ENCODE measurements around the gene CLPSL2. TPM values are rescaled to one million over a fixed set of nuclear protein-coding genes. Genes with fewer than 3 reads are reported as not detected.
"Not testable (repeated sequence)": the region's sequence is repeated elsewhere in the genome, so short reads cannot be mapped to it uniquely, and the experiment has no call there.

Gene CLPSL2
- total RNA-seq (not detected), total RNA-seq (0 reads per million in 2 donors)

GRCh38 chr6:35776364-35777215 is at the start of gene CLPSL2:
Gene CLPSL2 (plus strand): TSS chr6:35776598. CDS start chr6:35776619, 21 bp downstream.
- Mint-ChIP-seq H3K4me3 (peak within 1 kb of the TSS; percentile 87), H3K27me3 (peaks cover 39% of the 10 kb centered on the region), H3K36me3 (ENCODE audit: low read depth) (peaks cover 7% of the 10 kb centered on the region), H3K27ac (no peak within 1 kb of the TSS), H3K4me1 (peaks cover 14% of the 10 kb centered on the region)
- DNase-seq, result no peak
- no peaks in the 10 kb centered on the region for H3K9me3 ChIP-seq (ENCODE audit: control insufficient read depth, low read length, poor library complexity, severe bottlenecking)
- peak; percentile 32 for ATAC-seq

- Mint-ChIP-seq H3K27ac (peak overlapping the region; percentile 98), H3K4me1 (peaks cover 69% of the 10 kb centered on the region), H3K27me3 (no peaks in the 10 kb centered on the region), H3K36me3 (ENCODE audit: low read depth) (peaks cover 3% of the 10 kb centered on the region), H3K4me3 (peak overlapping the region; percentile 91)
- no peaks in the 10 kb centered on the region for H3K9me3 ChIP-seq (ENCODE audit: control insufficient read depth, low read length, poor library complexity, severe bottlenecking)
- DNase-seq (peak in 1 of 3 donors; percentile 28), ATAC-seq (peak; percentile 15)
These were observed 49.0 kb upstream of the CLPSL2 start for GRCh38 chr6:35727231-35727934.

- peak overlapping the region; percentile 98 for H3K27ac Mint-ChIP-seq
- ATAC-seq (peak; percentile 66), DNase-seq (peak; percentile 74 to 82 (median 76))
- H3K4me1 Mint-ChIP-seq, result peaks cover 76% of the 10 kb centered on the region
- H3K4me3 Mint-ChIP-seq, result peak overlapping the region; percentile 91
- H3K9me3 ChIP-seq (ENCODE audit: control insufficient read depth, low read length, poor library complexity, severe bottlenecking), result no peaks in the 10 kb centered on the region
- H3K36me3 Mint-ChIP-seq (ENCODE audit: low read depth), result peaks cover 3% of the 10 kb centered on the region
- H3K27me3 Mint-ChIP-seq, result no peaks in the 10 kb centered on the region
These were observed 48.3 kb upstream of the CLPSL2 start for GRCh38 chr6:35727935-35728682.

GRCh38 chr6:35728683-35729678 is 47.4 kb upstream of the CLPSL2 start:
- ATAC-seq, result no peak
- peak in 1 of 3 donors; percentile 26 for DNase-seq
- H3K9me3 ChIP-seq (ENCODE audit: control insufficient read depth, low read length, poor library complexity, severe bottlenecking), result no peaks in the 10 kb centered on the region
- Mint-ChIP-seq H3K27ac (peak overlapping the region; percentile 98), H3K27me3 (no peaks in the 10 kb centered on the region), H3K36me3 (ENCODE audit: low read depth) (no peaks in the 10 kb centered on the region), H3K4me1 (peaks cover 71% of the 10 kb centered on the region), H3K4me3 (peak overlapping the region; percentile 91)

GRCh38 chr6:35729722-35730121 is 46.7 kb upstream of the CLPSL2 start:
- H3K4me3 Mint-ChIP-seq, result peak overlapping the region; percentile 91
- no peaks in the 10 kb centered on the region for H3K36me3 Mint-ChIP-seq (ENCODE audit: low read depth)
- peaks cover 64% of the 10 kb centered on the region for H3K4me1 Mint-ChIP-seq
- no peak for ATAC-seq
- H3K27me3 Mint-ChIP-seq, result no peaks in the 10 kb centered on the region
- no peak for DNase-seq
- H3K9me3 ChIP-seq (ENCODE audit: control insufficient read depth, low read length, poor library complexity, severe bottlenecking), result no peaks in the 10 kb centered on the region
- peak overlapping the region; percentile 98 for H3K27ac Mint-ChIP-seq

- H3K27me3 Mint-ChIP-seq, result no peaks in the 10 kb centered on the region
- H3K36me3 Mint-ChIP-seq (ENCODE audit: low read depth), result no peaks in the 10 kb centered on the region
- DNase-seq (no peak), ATAC-seq (no peak)
- H3K4me3 Mint-ChIP-seq, result peak overlapping the region; percentile 91
- peak overlapping the region; percentile 98 for H3K27ac Mint-ChIP-seq
- H3K9me3 ChIP-seq (ENCODE audit: control insufficient read depth, low read length, poor library complexity, severe bottlenecking), result no peaks in the 10 kb centered on the region
- H3K4me1 Mint-ChIP-seq, result peaks cover 58% of the 10 kb centered on the region
These were observed 45.5 kb upstream of the CLPSL2 start for GRCh38 chr6:35730745-35731413.

GRCh38 chr6:35731414-35731735 is 45.0 kb upstream of the CLPSL2 start:
- peak; percentile 55 for ATAC-seq
- H3K4me1 Mint-ChIP-seq, result peaks cover 57% of the 10 kb centered on the region

GRCh38 chr6:35731736-35732532 is 44.5 kb upstream of the CLPSL2 start:
- DNase-seq, result peak; percentile 83 to 86 (median 84)
- no peaks in the 10 kb centered on the region for H3K9me3 ChIP-seq (ENCODE audit: control insufficient read depth, low read length, poor library complexity, severe bottlenecking)
- Mint-ChIP-seq H3K4me1 (peaks cover 52% of the 10 kb centered on the region), H3K4me3 (peak overlapping the region; percentile 91), H3K27me3 (no peaks in the 10 kb centered on the region), H3K36me3 (ENCODE audit: low read depth) (no peaks in the 10 kb centered on the region), H3K27ac (peak overlapping the region; percentile 98)
- peak; percentile 58 for ATAC-seq

More at GRCh38 chr6:35731414-35731735, 45.0 kb upstream of the CLPSL2 start:
- peak overlapping the region; percentile 98 for H3K27ac Mint-ChIP-seq
- no peaks in the 10 kb centered on the region for H3K9me3 ChIP-seq (ENCODE audit: control insufficient read depth, low read length, poor library complexity, severe bottlenecking)
- no peaks in the 10 kb centered on the region for H3K27me3 Mint-ChIP-seq
- peak overlapping the region; percentile 91 for H3K4me3 Mint-ChIP-seq
- no peaks in the 10 kb centered on the region for H3K36me3 Mint-ChIP-seq (ENCODE audit: low read depth)
- DNase-seq, result peak; percentile 76 to 85 (median 79)

- no peak overlapping the region for H3K4me3 Mint-ChIP-seq
- no peaks in the 10 kb centered on the region for H3K27me3 Mint-ChIP-seq
- peak overlapping the region; percentile 67 for H3K27ac Mint-ChIP-seq
- H3K36me3 Mint-ChIP-seq (ENCODE audit: low read depth), result no peaks in the 10 kb centered on the region
- no peaks in the 10 kb centered on the region for H3K9me3 ChIP-seq (ENCODE audit: control insufficient read depth, low read length, poor library complexity, severe bottlenecking)
- DNase-seq (no peak), ATAC-seq (no peak)
- H3K4me1 Mint-ChIP-seq, result peaks cover 47% of the 10 kb centered on the region
These were observed 42.8 kb upstream of the CLPSL2 start for GRCh38 chr6:35733633-35734032.

GRCh38 chr6:35734319-35734718 is 42.1 kb upstream of the CLPSL2 start:
- not testable (repeated sequence) for H3K36me3 Mint-ChIP-seq (ENCODE audit: low read depth); DNase-seq; H3K4me3 Mint-ChIP-seq; ATAC-seq; H3K27me3 Mint-ChIP-seq; H3K9me3 ChIP-seq (ENCODE audit: control insufficient read depth, low read length, poor library complexity, severe bottlenecking)
- peak overlapping the region; percentile 67 for H3K27ac Mint-ChIP-seq
- H3K4me1 Mint-ChIP-seq, result peaks cover 41% of the 10 kb centered on the region

GRCh38 chr6:35735452-35735851 is 40.9 kb upstream of the CLPSL2 start:
- DNase-seq (no peak), ATAC-seq (no peak)
- Mint-ChIP-seq H3K27me3 (no peaks in the 10 kb centered on the region), H3K4me1 (peaks cover 34% of the 10 kb centered on the region), H3K27ac (no peak overlapping the region), H3K4me3 (no peak overlapping the region), H3K36me3 (ENCODE audit: low read depth) (no peaks in the 10 kb centered on the region)
- no peaks in the 10 kb centered on the region for H3K9me3 ChIP-seq (ENCODE audit: control insufficient read depth, low read length, poor library complexity, severe bottlenecking)

Data from T-helper 17 cell (primary cell).